Measurements from ENCODE around the gene VAC14. TPM values are rescaled to one million over a fixed set of nuclear protein-coding genes. Genes with fewer than 3 reads are reported as not detected.
A peak's percentile ranks its signal among the peaks of the same experiment; 100 is the strongest.

The VAC14 gene
- total and polyA plus RNA-seq, 2 experiments from 2014 or later = 27.1 to 32.4 TPM

DNA sequence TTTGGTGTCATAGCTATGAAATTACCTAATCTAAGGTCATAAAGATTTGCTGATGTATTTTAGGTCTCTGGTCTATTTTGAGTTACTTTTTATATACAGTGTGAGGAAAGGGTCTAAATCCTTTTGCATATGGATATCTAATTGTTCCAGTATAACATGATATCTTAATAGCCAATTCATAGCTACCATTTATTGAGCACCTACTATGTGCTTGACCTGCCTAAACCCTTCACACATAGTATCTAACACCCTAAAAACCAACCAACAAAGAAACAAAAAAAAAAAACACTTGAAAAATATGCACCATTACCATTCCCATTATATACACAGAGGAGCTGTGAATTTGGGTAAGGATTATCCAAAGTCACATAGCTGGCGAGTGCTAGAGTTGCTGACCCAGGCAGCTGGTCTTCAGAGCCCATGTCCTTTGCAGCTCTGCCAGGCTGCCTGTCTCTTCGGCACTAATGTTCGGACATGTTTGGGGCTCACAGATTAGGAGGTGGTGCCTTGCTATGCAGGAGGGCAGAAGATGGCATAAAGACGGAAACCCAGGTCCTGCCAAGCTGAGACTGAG lies 66.3 kb downstream of the VAC14 start:
- no peak for DNase-seq
- Histone ChIP-seq H3F3A (ENCODE audit: insufficient read depth) (peaks cover 23% of the 10 kb centered on the region), H3K4me1 (ENCODE audit: insufficient read depth) (peaks cover 34% of the 10 kb centered on the region), H3K4me3 (no peak overlapping the region), H3K36me3 (ENCODE audit: low read depth) (no peaks in the 10 kb centered on the region; the same call in 1 of the 2 replicates), H3K9me2 (ENCODE audit: insufficient read depth) (no peaks in the 10 kb centered on the region), H4K20me1 (ENCODE audit: insufficient read depth) (no peaks in the 10 kb centered on the region), H3K79me2 (ENCODE audit: insufficient read depth) (no peaks in the 10 kb centered on the region), H3K9me3 (ENCODE audit: low read depth) (no peaks in the 10 kb centered on the region), H3K4me2 (ENCODE audit: unreplicated experiment) (peak overlapping the region; percentile 25), H3K9ac (peak overlapping the region; percentile 90), H2AFZ (peak overlapping the region; percentile 46), H3K27ac (peak overlapping the region; percentile 96), H3K27me3 (replicated peaks; ENCODE audit: insufficient read depth) (no peaks in the 10 kb centered on the region)
- in situ Hi-C loops (cut with MboI) = no loop called here
- no peak for TF ChIP-seq EZH2 (IDR thresholded peaks at IDR 0.05; ENCODE audit: insufficient read depth, poor library complexity, severe bottlenecking)
- TF ChIP-seq EZH2phosphoT487 (IDR thresholded peaks at IDR 0.05; ENCODE audit: insufficient read depth, low read depth) = no peak
- 29 to 41% methylated on average over 4 of the region's 4 CpGs for WGBS, 2 experiments (ENCODE audit: low coverage in 1 of 2, low lambda C conversion rate in 2 of 2, missing lambda C conversion rate in 2 of 2)

DNA sequence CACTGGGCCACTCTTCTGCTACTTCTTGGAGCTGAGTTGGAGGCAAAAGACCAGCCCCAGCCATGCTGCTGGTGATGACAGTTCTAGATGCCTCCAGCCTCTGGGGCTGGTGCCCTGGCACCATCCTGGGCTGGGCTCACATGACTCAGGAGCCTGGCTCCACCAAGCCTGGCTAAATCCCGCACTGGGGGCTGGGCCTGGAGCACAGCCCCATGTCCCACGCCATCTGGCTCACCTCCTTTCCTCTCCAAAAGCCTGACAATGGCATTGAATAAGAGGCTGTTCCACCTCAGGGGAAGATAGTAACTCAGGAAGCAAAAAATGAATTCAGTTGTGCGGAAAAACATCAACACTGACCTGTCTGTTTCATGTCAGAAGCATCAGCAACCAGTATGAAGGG lies 70.0 kb downstream of the VAC14 start:
- TF ChIP-seq EZH2phosphoT487 (IDR thresholded peaks at IDR 0.05; ENCODE audit: insufficient read depth, low read depth) (no peak), EZH2 (IDR thresholded peaks at IDR 0.05; ENCODE audit: insufficient read depth, poor library complexity, severe bottlenecking) (no peak)
- 95% methylated on average over 3 of the region's 3 CpGs for WGBS, 2 experiments (ENCODE audit: low coverage in 1 of 2, low lambda C conversion rate in 2 of 2, missing lambda C conversion rate in 2 of 2)
- Histone ChIP-seq H3K4me3 (no peak overlapping the region), H3K27ac (no peak overlapping the region), H3K36me3 (ENCODE audit: low read depth) (no peaks in the 10 kb centered on the region; the same call in 1 of the 2 replicates), H3K9ac (no peak overlapping the region), H2AFZ (no peak overlapping the region), H3K9me2 (ENCODE audit: insufficient read depth) (no peaks in the 10 kb centered on the region), H4K20me1 (ENCODE audit: insufficient read depth) (no peaks in the 10 kb centered on the region), H3K4me2 (ENCODE audit: unreplicated experiment) (no peak overlapping the region), H3K79me2 (ENCODE audit: insufficient read depth) (no peaks in the 10 kb centered on the region), H3K4me1 (ENCODE audit: insufficient read depth) (peaks cover 14% of the 10 kb centered on the region), H3K9me3 (ENCODE audit: low read depth) (no peaks in the 10 kb centered on the region), H3K27me3 (replicated peaks; ENCODE audit: insufficient read depth) (no peaks in the 10 kb centered on the region), H3F3A (ENCODE audit: insufficient read depth) (peaks cover 17% of the 10 kb centered on the region)
- in situ Hi-C loops (cut with MboI) = no loop called here
- no peak for DNase-seq

DNA sequence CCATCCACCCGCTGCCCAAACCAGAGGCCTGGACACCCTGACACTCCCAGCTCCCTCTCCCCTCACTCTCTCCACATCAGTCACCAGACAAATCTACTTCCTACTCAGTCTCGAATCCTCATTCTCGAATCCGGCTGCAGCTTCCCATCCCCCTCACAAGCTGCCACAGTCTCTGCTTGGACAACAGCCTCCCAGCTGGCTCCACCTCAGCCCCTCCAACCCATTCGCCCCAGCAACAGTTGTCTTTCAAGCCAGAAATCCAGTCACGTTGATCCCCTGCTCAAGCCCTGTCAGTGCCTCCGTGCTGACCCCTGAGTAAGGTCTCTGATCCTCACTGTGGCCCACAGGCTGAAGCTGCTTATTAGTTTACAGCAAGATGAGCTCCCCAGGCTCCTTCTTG lies 70.9 kb downstream of the VAC14 start:
- no peak overlapping the region for H3K27ac ChIP-seq
- H3K4me2 ChIP-seq (ENCODE audit: unreplicated experiment) = no peak overlapping the region
- H2AFZ ChIP-seq = no peak overlapping the region
- H3K4me1 ChIP-seq (ENCODE audit: insufficient read depth) = peaks cover 7% of the 10 kb centered on the region
- H4K20me1 ChIP-seq (ENCODE audit: insufficient read depth) = no peaks in the 10 kb centered on the region
- H3F3A ChIP-seq (ENCODE audit: insufficient read depth) = peaks cover 10% of the 10 kb centered on the region
- in situ Hi-C loops (cut with MboI) = no loop called here
- H3K36me3 ChIP-seq (ENCODE audit: low read depth) = no peaks in the 10 kb centered on the region; the same call in 1 of the 2 replicates
- no peak overlapping the region for H3K9ac ChIP-seq
- no peak for DNase-seq
- no peaks in the 10 kb centered on the region for H3K79me2 ChIP-seq (ENCODE audit: insufficient read depth)
- no peaks in the 10 kb centered on the region for H3K27me3 ChIP-seq (replicated peaks; ENCODE audit: insufficient read depth)
- TF ChIP-seq EZH2 (IDR thresholded peaks at IDR 0.05; ENCODE audit: insufficient read depth, poor library complexity, severe bottlenecking) (no peak), EZH2phosphoT487 (IDR thresholded peaks at IDR 0.05; ENCODE audit: insufficient read depth, low read depth) (no peak)
- 94% methylated on average over 7 of the region's 7 CpGs for WGBS, 2 experiments (ENCODE audit: low coverage in 1 of 2, low lambda C conversion rate in 2 of 2, missing lambda C conversion rate in 2 of 2)
- H3K4me3 ChIP-seq = no peak overlapping the region
- H3K9me3 ChIP-seq (ENCODE audit: low read depth) = no peaks in the 10 kb centered on the region
- H3K9me2 ChIP-seq (ENCODE audit: insufficient read depth) = no peaks in the 10 kb centered on the region

DNA sequence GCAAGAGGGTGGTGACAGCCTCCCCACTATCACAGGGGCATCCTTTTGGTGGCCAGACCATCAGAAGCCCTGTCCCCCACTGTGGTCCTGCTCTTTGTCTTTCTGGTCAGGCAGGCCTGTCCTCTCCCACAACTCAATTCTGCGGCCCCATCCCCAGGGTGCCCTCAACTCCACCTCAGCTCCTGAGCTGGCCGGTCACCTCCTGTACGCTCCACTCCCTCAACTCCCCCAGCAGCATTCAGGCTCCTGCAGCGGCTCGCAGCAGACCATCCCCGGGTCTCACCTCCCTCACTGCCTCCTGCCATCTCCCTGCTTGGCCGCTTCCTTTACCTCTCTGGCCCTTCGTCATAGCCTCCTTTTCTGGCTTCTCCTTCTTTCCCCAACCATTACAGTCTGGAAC lies 71.7 kb downstream of the VAC14 start:
- in situ Hi-C loops (cut with MboI) = no loop called here

More for the DNA sequence above, 71.7 kb downstream of the VAC14 start:
- TF ChIP-seq EZH2 (IDR thresholded peaks at IDR 0.05; ENCODE audit: insufficient read depth, poor library complexity, severe bottlenecking) = no peak
- no peak overlapping the region for H3K27ac ChIP-seq
- no peaks in the 10 kb centered on the region for H4K20me1 ChIP-seq (ENCODE audit: insufficient read depth)
- H3K9me3 ChIP-seq (ENCODE audit: low read depth) = no peaks in the 10 kb centered on the region
- H3K4me2 ChIP-seq (ENCODE audit: unreplicated experiment) = no peak overlapping the region
- no peaks in the 10 kb centered on the region; the same call in 1 of the 2 replicates for H3K36me3 ChIP-seq (ENCODE audit: low read depth)
- WGBS, 2 experiments (ENCODE audit: low coverage in 1 of 2, low lambda C conversion rate in 2 of 2, missing lambda C conversion rate in 2 of 2) = 97 to 99% methylated on average over 8 of the region's 8 CpGs
- H3K79me2 ChIP-seq (ENCODE audit: insufficient read depth) = no peaks in the 10 kb centered on the region
- H3K9me2 ChIP-seq (ENCODE audit: insufficient read depth) = no peaks in the 10 kb centered on the region
- no peaks in the 10 kb centered on the region for H3K27me3 ChIP-seq (replicated peaks; ENCODE audit: insufficient read depth)
- peaks cover 2% of the 10 kb centered on the region for H3F3A ChIP-seq (ENCODE audit: insufficient read depth)
- no peaks in the 10 kb centered on the region for H3K4me1 ChIP-seq (ENCODE audit: insufficient read depth)
- no peak overlapping the region for H3K4me3 ChIP-seq
- no peak overlapping the region for H3K9ac ChIP-seq
- DNase-seq = no peak
- H2AFZ ChIP-seq = no peak overlapping the region

All from GM23248 (cell line).